GM18517 (cell line): ENCODE results near the gene NASP.

Source experiments
- ATAC-seq: cut with Tn5 transposase; IDR thresholded peaks from one replicate; pipeline ENCODE4 v1.9.1; 2021; ENCODE audit warnings: mild to moderate bottlenecking, moderate library complexity; ENCODE audit not compliant: unreplicated experiment

The NASP gene

GRCh38 chr1:45666836-45667235, 83.0 kb downstream of the NASP start:
- no peak for ATAC-seq

- no peak for ATAC-seq
These were observed 83.7 kb downstream of the NASP start for GRCh38 chr1:45667321-45668111.
